ENCODE measurements around the gene DZANK1.
"Not testable (repeated sequence)": the region's sequence is repeated elsewhere in the genome, so short reads cannot be mapped to it uniquely, and the experiment has no call there.

Gene DZANK1

GRCh38 chr20:18436847-18437246 is 30.0 kb downstream of the DZANK1 start:
- no peak for DNase-seq

GRCh38 chr20:18431206-18431605 is 35.6 kb downstream of the DZANK1 start:
- no peak for DNase-seq

GRCh38 chr20:18430172-18430826 is 36.5 kb downstream of the DZANK1 start:
- DNase-seq: no peak

- DNase-seq: no peak
Measured at GRCh38 chr20:18428490-18429173, 38.2 kb downstream of the DZANK1 start.

- DNase-seq: no peak
Measured at GRCh38 chr20:18427214-18427613, 39.6 kb downstream of the DZANK1 start.

- no peak for DNase-seq
Measured at GRCh38 chr20:18421608-18422007, 45.2 kb downstream of the DZANK1 start.

- DNase-seq: no peak
Measured at GRCh38 chr20:18416486-18416885, 50.3 kb downstream of the DZANK1 start.

- no peak for DNase-seq
Measured at GRCh38 chr20:18414140-18414539, 52.7 kb downstream of the DZANK1 start.

- no peak for DNase-seq
Measured at GRCh38 chr20:18412221-18412901, 54.5 kb downstream of the DZANK1 start.

- no peak for DNase-seq
Measured at GRCh38 chr20:18405826-18406225, 61.0 kb downstream of the DZANK1 start.

GRCh38 chr20:18404172-18404571 is 62.7 kb downstream of the DZANK1 start:
- no peak for DNase-seq

GRCh38 chr20:18403269-18403668 is 63.6 kb downstream of the DZANK1 start:
- DNase-seq: no peak

- no peak for DNase-seq
Measured at GRCh38 chr20:18401305-18401704, 65.5 kb downstream of the DZANK1 start.

- DNase-seq: no peak
Measured at GRCh38 chr20:18400460-18400859, 66.4 kb downstream of the DZANK1 start.

GRCh38 chr20:18398713-18399112 is 68.1 kb downstream of the DZANK1 start:
- DNase-seq: not testable (repeated sequence)

GRCh38 chr20:18397030-18397429 is 69.8 kb downstream of the DZANK1 start:
- no peak for DNase-seq

GRCh38 chr20:18395544-18395943 is 71.3 kb downstream of the DZANK1 start:
- no peak for DNase-seq

- DNase-seq: no peak
Measured at GRCh38 chr20:18394363-18394762, 72.5 kb downstream of the DZANK1 start.

GRCh38 chr20:18391686-18392085 is 75.1 kb downstream of the DZANK1 start:
- DNase-seq: no peak

- no peak for DNase-seq
Measured at GRCh38 chr20:18390201-18390600, 76.6 kb downstream of the DZANK1 start.

GRCh38 chr20:18388860-18389259 is 78.0 kb downstream of the DZANK1 start:
- no peak for DNase-seq

- DNase-seq: no peak
Measured at GRCh38 chr20:18380908-18381529, 85.8 kb downstream of the DZANK1 start.

- DNase-seq: no peak
Measured at GRCh38 chr20:18377896-18378481, 88.8 kb downstream of the DZANK1 start.
